ENCODE data around the gene ACTR3. TPM values are rescaled to one million over a fixed set of nuclear protein-coding genes. Genes with fewer than 3 reads are reported as not detected.

The ACTR3 gene
- total RNA-seq, 2 donors from 2014 or later = 317 to 342 TPM

- H3K27me3 ChIP-seq = no peaks in the 10 kb centered on the region
- no peak overlapping the region for H3K27ac ChIP-seq
- H3K9me3 ChIP-seq = no peaks in the 10 kb centered on the region
- H3K4me3 ChIP-seq = no peak overlapping the region
- TF ChIP-seq, protein P1, sequence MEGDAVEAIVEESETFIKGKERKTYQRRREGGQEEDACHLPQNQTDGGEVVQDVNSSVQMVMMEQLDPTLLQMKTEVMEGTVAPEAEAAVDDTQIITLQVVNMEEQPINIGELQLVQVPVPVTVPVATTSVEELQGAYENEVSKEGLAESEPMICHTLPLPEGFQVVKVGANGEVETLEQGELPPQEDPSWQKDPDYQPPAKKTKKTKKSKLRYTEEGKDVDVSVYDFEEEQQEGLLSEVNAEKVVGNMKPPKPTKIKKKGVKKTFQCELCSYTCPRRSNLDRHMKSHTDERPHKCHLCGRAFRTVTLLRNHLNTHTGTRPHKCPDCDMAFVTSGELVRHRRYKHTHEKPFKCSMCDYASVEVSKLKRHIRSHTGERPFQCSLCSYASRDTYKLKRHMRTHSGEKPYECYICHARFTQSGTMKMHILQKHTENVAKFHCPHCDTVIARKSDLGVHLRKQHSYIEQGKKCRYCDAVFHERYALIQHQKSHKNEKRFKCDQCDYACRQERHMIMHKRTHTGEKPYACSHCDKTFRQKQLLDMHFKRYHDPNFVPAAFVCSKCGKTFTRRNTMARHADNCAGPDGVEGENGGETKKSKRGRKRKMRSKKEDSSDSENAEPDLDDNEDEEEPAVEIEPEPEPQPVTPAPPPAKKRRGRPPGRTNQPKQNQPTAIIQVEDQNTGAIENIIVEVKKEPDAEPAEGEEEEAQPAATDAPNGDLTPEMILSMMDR (IDR thresholded peaks at IDR 0.05) = no peak
- no peaks in the 10 kb centered on the region for H3K4me1 ChIP-seq
- no peaks in the 10 kb centered on the region for H3K36me3 ChIP-seq
- H3K9ac ChIP-seq (ENCODE audit: low read depth in 2 of 2, low read length in 2 of 2) = no peak overlapping the region
- DNase-seq = no peak
- intact Hi-C loops (cut with DNase I) = no loop called here
These were observed 102.2 kb downstream of the ACTR3 start for GRCh38 chr2:113992090-113992489.

GRCh38 chr2:113996671-113997594 is 107.0 kb downstream of the ACTR3 start:
- Histone ChIP-seq H3K36me3 (no peaks in the 10 kb centered on the region), H3K4me3 (no peak overlapping the region)
- TF ChIP-seq, protein P1 (IDR thresholded peaks at IDR 0.05) = no peak

DNA sequence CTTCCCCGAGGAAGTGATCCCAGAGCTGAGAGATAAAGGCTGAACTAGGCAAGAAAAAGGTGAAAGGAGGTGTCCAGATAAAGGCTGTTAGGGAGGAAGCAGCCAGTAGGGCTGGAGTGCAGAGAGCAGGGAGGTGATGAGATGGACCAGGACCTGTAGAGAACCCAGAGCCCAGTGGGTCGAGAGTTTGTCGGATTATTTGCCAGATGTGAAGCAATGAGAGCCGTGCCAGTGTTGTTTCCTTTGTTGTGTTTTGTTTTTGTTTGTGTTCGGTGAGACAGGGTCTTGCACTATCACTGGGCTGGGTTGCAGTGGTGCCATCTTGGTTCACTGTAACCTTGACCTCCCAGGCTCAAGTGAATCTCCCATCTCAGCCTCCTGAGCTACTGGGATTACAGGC is 111.3 kb downstream of the ACTR3 start:
- no peak overlapping the region for H3K27ac ChIP-seq
- H3K9me3 ChIP-seq = no peaks in the 10 kb centered on the region
- no peaks in the 10 kb centered on the region for H3K4me1 ChIP-seq
- H3K9ac ChIP-seq (ENCODE audit: low read depth in 2 of 2, low read length in 2 of 2) = no peak overlapping the region
- no peaks in the 10 kb centered on the region for H3K27me3 ChIP-seq
- H3K4me3 ChIP-seq = no peak overlapping the region
- TF ChIP-seq, protein P1 (IDR thresholded peaks at IDR 0.05) = no peak
- DNase-seq = no peak
- no peaks in the 10 kb centered on the region for H3K36me3 ChIP-seq
- intact Hi-C loops (cut with DNase I) = no loop called here

More at GRCh38 chr2:113996671-113997594, 107.0 kb downstream of the ACTR3 start:
- no peak for DNase-seq
- no peaks in the 10 kb centered on the region for H3K27me3 ChIP-seq
- H3K9ac ChIP-seq (ENCODE audit: low read depth in 2 of 2, low read length in 2 of 2) = no peak overlapping the region
- H3K4me1 ChIP-seq = no peaks in the 10 kb centered on the region
- intact Hi-C loops (cut with DNase I) = no loop called here
- no peaks in the 10 kb centered on the region for H3K9me3 ChIP-seq
- H3K27ac ChIP-seq = no peak overlapping the region

DNA sequence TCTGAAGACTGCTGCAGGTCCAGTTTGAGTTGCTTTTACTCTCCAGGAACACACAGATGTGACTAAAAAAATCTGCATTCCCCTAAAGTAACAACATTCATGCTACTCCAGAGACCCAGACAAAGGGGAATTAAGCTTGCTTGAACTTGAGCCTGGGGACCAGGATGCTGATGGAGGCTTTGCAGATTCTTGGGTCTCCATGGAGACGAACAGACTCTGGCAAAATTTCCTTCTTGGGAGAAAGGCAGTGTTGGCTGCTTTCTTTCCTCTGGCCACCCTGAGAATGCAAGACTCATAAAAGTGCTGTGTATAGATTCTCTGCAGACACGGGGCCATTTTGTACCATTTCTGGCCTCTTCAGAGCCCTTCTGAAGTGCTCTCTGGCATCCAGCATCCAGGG is 112.0 kb downstream of the ACTR3 start:
- H3K9me3 ChIP-seq = no peaks in the 10 kb centered on the region
- no peaks in the 10 kb centered on the region for H3K36me3 ChIP-seq
- TF ChIP-seq, protein P1 (IDR thresholded peaks at IDR 0.05) = no peak
- intact Hi-C loops (cut with DNase I) = no loop called here
- no peaks in the 10 kb centered on the region for H3K27me3 ChIP-seq
- no peak overlapping the region for H3K9ac ChIP-seq (ENCODE audit: low read depth in 2 of 2, low read length in 2 of 2)
- DNase-seq = no peak
- H3K27ac ChIP-seq = no peak overlapping the region
- H3K4me3 ChIP-seq = no peak overlapping the region
- H3K4me1 ChIP-seq = no peaks in the 10 kb centered on the region

GRCh38 chr2:114005110-114005783 is 115.4 kb downstream of the ACTR3 start:
- Histone ChIP-seq H3K4me3 (no peak overlapping the region), H3K9ac (ENCODE audit: low read depth in 2 of 2, low read length in 2 of 2) (no peak overlapping the region), H3K9me3 (no peaks in the 10 kb centered on the region), H3K27ac (no peak overlapping the region), H3K36me3 (no peaks in the 10 kb centered on the region), H3K27me3 (no peaks in the 10 kb centered on the region), H3K4me1 (no peaks in the 10 kb centered on the region)
- TF ChIP-seq, protein P1 (IDR thresholded peaks at IDR 0.05) = no peak
- intact Hi-C loops (cut with DNase I) = no loop called here
- DNase-seq = no peak
